GM10248 (cell line): ENCODE measurements around the gene DLGAP1.
A peak's percentile ranks its signal among the peaks of the same experiment; 100 is the strongest.
"Not testable (repeated sequence)": the region's sequence is repeated elsewhere in the genome, so short reads cannot be mapped to it uniquely, and the experiment has no call there.

Source experiments
- CTCF ChIA-PET: fragments of 300-600 bp; sonication (Branson Sonifier 250); formaldehyde crosslinking; extraction: SDS; loops from one replicate; lab custom pipeline; 2021; ENCODE audit warnings: antibody characterized with exemption; lab: Yijun Ruan, JAX
- POLR2A ChIA-PET: fragments of 350-650 bp; sonication (Branson Sonifier 250); formaldehyde crosslinking; extraction: SDS; loops from one replicate; lab custom pipeline; 2020; ENCODE audit warnings: antibody characterized with exemption; lab: Yijun Ruan, JAX
- DNase-seq: peaks from one replicate; pipeline ENCODE4 v3.0.0; 2012; ENCODE audit errors: extremely low spot score
- CTCF ChIP-seq: IDR thresholded peaks from 2 replicates; pipeline ENCODE4 v1.5.1; 2012; ENCODE audit warnings: mild to moderate bottlenecking, low read depth; ENCODE audit errors: extremely low read depth, missing control alignments, control extremely low read depth

DLGAP1 gene

DNA sequence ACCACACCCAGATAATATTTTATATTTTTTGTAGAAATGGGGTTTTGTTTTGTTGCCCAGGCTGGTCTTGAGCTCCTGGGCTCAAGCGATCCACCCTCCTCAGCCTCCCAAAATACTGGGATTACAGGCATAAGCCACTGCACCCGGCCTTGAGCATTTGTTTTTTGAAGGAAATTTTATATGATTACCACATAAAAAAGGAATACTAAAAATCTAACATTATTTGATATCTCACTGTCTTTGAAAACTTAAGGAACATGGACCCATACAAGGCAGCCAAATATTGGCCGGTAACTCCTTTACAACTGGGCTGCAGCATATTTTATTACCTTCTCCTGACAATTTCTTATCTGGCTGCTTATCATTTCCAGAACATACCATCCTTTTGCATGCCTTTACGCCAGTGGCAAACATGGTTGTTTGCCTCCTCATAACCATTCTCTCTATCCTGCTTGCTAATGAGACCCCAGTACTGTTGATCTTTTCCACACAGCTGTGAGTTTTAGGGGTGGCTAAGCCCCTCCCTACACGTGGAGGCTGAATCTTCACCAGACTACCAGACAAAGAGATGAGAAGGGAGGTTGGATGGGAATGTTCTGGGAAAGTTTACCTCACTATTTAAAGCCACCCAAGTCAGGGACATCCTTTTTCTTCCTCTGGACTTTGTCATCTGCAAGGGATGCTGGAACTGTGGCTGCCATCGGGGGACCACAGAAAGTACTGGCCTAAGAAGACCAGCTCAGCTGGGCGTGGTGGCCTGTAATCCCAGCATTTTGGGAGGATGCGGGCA, 847.6 kb downstream of the DLGAP1 start:
- DNase-seq = no peak
- POLR2A ChIA-PET = no interaction called here
- CTCF ChIA-PET = interaction anchor here (1.4 to 3.6 kb wide), 3 partner anchors 11 to 22 kb away, joined by 5 to 29 read pairs (median 12); no protein-coding TSS in a partner anchor
- TF ChIP-seq CTCF = no peak

GRCh38 chr18:3606863-3607262, 848.2 kb downstream of the DLGAP1 start:
- CTCF ChIA-PET = interaction anchor here (1.0 to 3.1 kb wide), 3 partner anchors 12 to 59 kb away, joined by 3 to 29 read pairs (median 11); no protein-coding TSS in a partner anchor
- DNase-seq, POLR2A ChIA-PET: not testable (repeated sequence)

- no peak for TF ChIP-seq CTCF
- POLR2A ChIA-PET = interaction anchor here (0.5 kb wide), 1 partner anchor 527 kb away, joined by 3 read pairs; no protein-coding TSS in a partner anchor
Observed at GRCh38 chr18:3605954-3606443, 849.1 kb downstream of the DLGAP1 start.

GRCh38 chr18:3605486-3605952, 849.6 kb downstream of the DLGAP1 start:
- TF ChIP-seq CTCF = no peak
- POLR2A ChIA-PET = interaction anchor here (0.5 kb wide), 1 partner anchor 527 kb away, joined by 3 read pairs; no protein-coding TSS in a partner anchor
- DNase-seq = no peak
- CTCF ChIA-PET = interaction anchor here (0.8 to 3.1 kb wide), 4 partner anchors 10 to 60 kb away, joined by 3 to 29 read pairs (median 10); no protein-coding TSS in a partner anchor

More at GRCh38 chr18:3605954-3606443, 849.1 kb downstream of the DLGAP1 start:
- DNase-seq = no peak
- CTCF ChIA-PET = interaction anchor here (0.6 to 3.1 kb wide), 5 partner anchors 8 to 60 kb away, joined by 3 to 29 read pairs (median 8); no protein-coding TSS in a partner anchor

DNA sequence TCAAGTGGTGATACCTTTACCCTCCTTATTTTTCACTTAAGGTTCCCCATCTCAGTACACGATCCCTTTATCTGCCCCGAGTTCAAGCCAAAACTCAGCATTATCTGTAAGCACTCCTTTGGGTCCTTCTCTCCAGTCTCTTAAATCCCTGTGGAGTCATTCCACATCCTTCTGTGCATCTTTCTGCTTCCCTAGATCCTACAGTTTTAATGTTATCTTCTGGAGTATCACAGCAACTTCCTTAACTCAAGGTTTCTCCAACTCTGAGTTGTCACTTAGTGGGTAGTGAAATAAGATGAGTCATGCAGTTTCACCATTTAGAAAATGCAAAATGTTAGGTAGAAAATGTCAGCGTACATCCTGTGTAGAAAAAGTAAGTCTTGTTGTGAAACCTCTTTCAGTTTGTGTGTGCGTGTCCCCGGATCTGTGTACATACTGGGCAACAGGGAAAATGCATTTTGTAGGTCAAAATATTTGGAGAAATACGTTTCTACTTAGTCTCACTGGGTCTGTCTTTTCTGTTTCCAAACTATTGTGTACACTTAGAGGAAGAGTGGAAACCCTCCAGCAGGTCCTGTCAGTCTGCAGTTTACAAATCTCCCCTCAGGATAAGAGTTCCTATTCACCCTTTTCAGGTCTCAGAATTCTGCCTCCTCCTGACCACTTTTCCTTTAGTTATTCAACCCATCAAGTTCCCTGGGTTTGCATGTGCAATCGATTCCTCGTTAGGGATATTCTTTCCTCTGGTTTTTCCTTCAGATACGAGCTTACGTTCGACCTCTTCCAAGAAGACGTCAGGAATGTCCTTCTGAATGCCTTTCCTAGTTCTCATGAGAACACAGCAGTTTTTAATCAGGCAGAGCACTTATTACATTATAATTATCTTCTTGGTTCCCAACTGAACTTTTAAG, 850.4 kb downstream of the DLGAP1 start:
- TF ChIP-seq CTCF = no peak
- POLR2A ChIA-PET = no interaction called here
- DNase-seq = peak; percentile 47
- CTCF ChIA-PET = interaction anchor here (0.8 to 3.1 kb wide), 6 partner anchors 9 to 61 kb away, joined by 3 to 32 read pairs (median 10); no protein-coding TSS in a partner anchor

DNA sequence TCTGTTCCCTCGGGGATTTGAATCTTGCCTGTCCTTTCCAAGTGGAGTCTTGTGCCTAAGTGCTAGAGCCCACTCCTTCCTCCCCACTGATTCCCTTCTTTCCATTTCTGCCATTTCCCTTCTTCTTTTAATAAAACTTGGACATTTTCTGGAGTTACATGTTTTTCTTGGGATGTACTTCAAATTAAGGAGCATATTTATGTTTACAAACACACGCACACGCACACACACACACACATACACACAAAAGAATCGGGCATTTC, 850.9 kb downstream of the DLGAP1 start:
- DNase-seq = no peak
- POLR2A ChIA-PET = no interaction called here
- CTCF ChIA-PET = interaction anchor here (1.0 to 3.1 kb wide), 4 partner anchors 8 to 62 kb away, joined by 4 to 32 read pairs (median 10); no protein-coding TSS in a partner anchor
- no peak for TF ChIP-seq CTCF
